Cardiac fibroblast (primary cell): ENCODE data around the gene TCAP.

ENCODE experiments used
- DNase-seq, 2 donors: peaks; one replicate each; pipeline versions ENCODE4 v3.0.0 to v3.0.0-alpha.2; 2010; ENCODE audit warnings: low read depth in 2 of 2
- H3K4me3 ChIP-seq, 2 donors: replicated peaks in 1 of 2; 1 replicate in 1 of 2; 2 replicates in 1 of 2; pipeline ENCODE4 v1.5.1; 2011; ENCODE audit warnings: low read depth in 2 of 2, low read length in 2 of 2, mild to moderate bottlenecking in 2 of 2, moderate library complexity in 1 of 2
- CTCF ChIP-seq: IDR thresholded peaks from one replicate; pipeline ENCODE4 v1.5.1; 2011; ENCODE audit warnings: low read depth, mild to moderate bottlenecking, low read length, inconsistent platforms

The TCAP gene

GRCh38 chr17:39660397-39661385, 4.5 kb upstream of the TCAP start:
- no peak for DNase-seq
- H3K4me3 ChIP-seq: no peak overlapping the region
- no peak for TF ChIP-seq CTCF

GRCh38 chr17:39661744-39662541, 3.2 kb upstream of the TCAP start:
- no peak for TF ChIP-seq CTCF
- no peak for DNase-seq
- no peak overlapping the region for H3K4me3 ChIP-seq

- no peak overlapping the region for H3K4me3 ChIP-seq
- TF ChIP-seq CTCF: no peak
- DNase-seq: no peak
These were observed 2.4 kb upstream of the TCAP start for GRCh38 chr17:39662551-39663339.

GRCh38 chr17:39663340-39663687, 1.8 kb upstream of the TCAP start:
- no peak for DNase-seq
- no peak overlapping the region for H3K4me3 ChIP-seq
- no peak for TF ChIP-seq CTCF

GRCh38 chr17:39663688-39664580, 1.2 kb upstream of the TCAP start:
- no peak overlapping the region for H3K4me3 ChIP-seq
- TF ChIP-seq CTCF: no peak
- DNase-seq: no peak
